IMR-90 (cell line): ENCODE results near the gene GALK1.

Experiments used
- CEBPB ChIP-seq: IDR thresholded peaks from 2 replicates; pipeline ENCODE4 v1.6.1; 2012; ENCODE audit warnings: low read depth, low read length, improper control_type of control experiment
- CTCF ChIP-seq: conservative IDR thresholded peaks from 2 replicates; pipeline ENCODE4 v1.5.1; 2012; ENCODE audit warnings: mild to moderate bottlenecking, low read depth, low read length, improper control_type of control experiment
- POLR2A ChIP-seq: IDR thresholded peaks from 2 replicates; pipeline ENCODE4 v1.6.1; 2012; ENCODE audit warnings: mild to moderate bottlenecking, low read depth, low read length
- RFX5 ChIP-seq: IDR thresholded peaks from 2 replicates; pipeline ENCODE4 v1.8.0; 2012; ENCODE audit warnings: low read depth, mild to moderate bottlenecking, low read length, moderate library complexity
- USF2 ChIP-seq: fragments of 150-350 bp; IDR thresholded peaks from 2 replicates; pipeline ENCODE4 v1.6.1; 2017; ENCODE audit warnings: mild to moderate bottlenecking, antibody characterized with exemption, low read length, low read depth

- TF ChIP-seq USF2 (no peak), CTCF (no peak), POLR2A (no peak), RFX5 (no peak), CEBPB (no peak)
Measured at GRCh38 chr17:75807861-75808260, 42.9 kb upstream of the GALK1 start.
